Prostate gland (tissue), 2 donors: Measurements from ENCODE around the gene SMYD2.

Experiments used
- CTCF ChIP-seq, 4 experiments: fragments of 200-600 bp in 2 of 4; fragments of 450-650 bp in 2 of 4; sonication (generic) in 2 of 4; IDR thresholded peaks; 1 replicate in 3 of 4; 2 replicates in 1 of 4; pipeline ENCODE4 v1.5.1; 2016 to 2019; ENCODE audit warnings: antibody characterized with exemption in 4 of 4, mild to moderate bottlenecking in 2 of 4, moderate library complexity in 2 of 4
- POLR2A ChIP-seq: fragments of 450-650 bp; IDR thresholded peaks from one replicate; pipeline ENCODE4 v1.6.1; 2016; ENCODE audit warnings: antibody characterized with exemption, mild to moderate bottlenecking

- no peak for TF ChIP-seq CTCF (IDR thresholded peaks at IDR 0.05)
- TF ChIP-seq POLR2A, result no peak
Measured at GRCh38 chr1:214310777-214311690, 30.1 kb downstream of the SMYD2 start.
